NCI-H2081 treated with DMSO at 0.1 percent for 48 hours (cell line): ENCODE results near the gene RIOK3.
"Not testable (repeated sequence)": the region's sequence is repeated elsewhere in the genome, so short reads cannot be mapped to it uniquely, and the experiment has no call there.

Source experiments
- DNase-seq: peaks from one replicate; lab custom pipeline; 2025; lab: John Stamatoyannopoulos, UW

RIOK3 gene

GRCh38 chr18:23495723-23496440 is 42.8 kb downstream of the RIOK3 start:
- DNase-seq = no peak

GRCh38 chr18:23498117-23498516 is 45.0 kb downstream of the RIOK3 start:
- no peak for DNase-seq

GRCh38 chr18:23498877-23499276 is 45.8 kb downstream of the RIOK3 start:
- DNase-seq = peak; percentile 24

GRCh38 chr18:23499291-23499781 is 46.2 kb downstream of the RIOK3 start:
- no peak for DNase-seq

DNA sequence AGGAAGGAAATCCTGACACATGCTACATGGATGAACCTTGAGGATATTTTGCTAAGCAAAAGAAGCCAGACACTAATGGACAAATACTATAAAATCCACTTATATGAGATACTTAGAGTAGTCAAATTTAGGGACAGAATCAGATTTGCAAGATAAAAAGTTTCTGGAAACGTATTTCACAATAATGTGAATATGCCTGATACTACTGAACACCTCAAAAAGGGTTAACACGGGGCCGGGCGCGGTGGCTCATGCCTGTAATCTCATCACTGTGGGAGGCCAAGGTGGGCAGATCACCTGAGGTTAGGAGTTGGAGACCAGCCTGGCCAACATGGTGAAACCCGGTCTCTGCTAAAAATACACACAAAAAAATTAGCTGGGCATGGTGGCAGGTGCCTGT is 48.5 kb downstream of the RIOK3 start:
- DNase-seq = no peak

- DNase-seq = no peak
Observed at GRCh38 chr18:23502516-23503037, 49.5 kb downstream of the RIOK3 start.

GRCh38 chr18:23503038-23503962 is 50.2 kb downstream of the RIOK3 start, which contains the start of gene RMC1:
TSS of gene RMC1 (plus strand) at chr18:23503511. CDS start at chr18:23503619, 108 bp downstream.
- peak; percentile 26 for DNase-seq

DNA sequence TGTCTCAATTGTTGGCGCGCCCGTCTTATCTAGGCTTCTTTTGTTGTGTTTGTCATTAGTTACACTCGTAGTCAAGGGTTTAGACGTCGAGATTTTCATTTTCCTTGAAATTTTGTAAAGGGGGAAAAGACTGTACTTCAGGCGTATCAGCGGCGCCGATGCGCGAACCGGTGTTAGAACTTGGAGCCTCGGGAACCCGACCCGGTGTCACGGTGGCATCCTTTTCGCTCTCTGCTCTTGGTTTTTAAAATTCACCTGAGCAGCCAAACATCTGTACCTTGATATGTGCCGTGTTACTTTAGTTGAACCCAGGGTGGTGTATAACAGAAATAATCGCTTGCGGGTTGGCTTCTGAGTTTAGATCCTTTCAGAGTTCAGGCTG is 50.9 kb downstream of the RIOK3 start:
- no peak for DNase-seq

DNA sequence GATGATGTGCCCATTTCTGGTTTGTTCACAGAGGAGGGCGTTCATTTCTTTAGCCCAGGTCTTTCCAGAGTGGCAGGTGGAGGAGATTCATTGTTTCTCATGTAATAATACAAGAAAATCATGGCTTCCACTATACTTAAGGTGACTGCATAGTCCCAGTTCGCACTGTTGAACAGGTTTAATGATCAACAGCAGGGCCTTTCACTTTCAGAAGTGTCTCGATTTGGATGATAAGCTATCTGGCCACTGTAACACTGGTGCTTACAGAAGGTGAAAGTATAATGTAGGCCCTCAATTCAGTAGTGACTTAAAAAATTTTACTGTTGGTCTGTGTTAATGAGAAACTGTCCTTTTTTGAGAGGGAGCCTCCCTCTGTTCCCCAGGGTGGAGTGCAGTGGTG is 51.6 kb downstream of the RIOK3 start:
- no peak for DNase-seq

GRCh38 chr18:23506393-23506792 is 53.3 kb downstream of the RIOK3 start:
- no peak for DNase-seq

DNA sequence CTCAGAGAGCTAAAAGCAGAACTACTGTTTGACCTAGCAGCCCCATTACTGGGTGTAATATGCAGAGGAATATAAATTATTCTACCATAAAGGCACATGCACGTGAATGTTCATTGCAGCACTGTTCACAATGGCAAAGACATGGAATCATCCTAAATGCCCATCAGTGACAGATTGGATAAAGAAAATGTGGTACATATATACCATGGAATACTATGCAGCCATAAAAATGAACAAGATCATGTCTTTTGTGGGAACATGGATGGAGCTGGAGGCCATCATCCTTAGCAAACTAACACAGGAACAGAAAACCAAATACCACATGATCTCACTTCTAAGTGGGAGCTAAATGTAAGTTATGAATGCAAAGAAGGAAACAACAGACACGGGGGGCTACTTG is 57.8 kb downstream of the RIOK3 start:
- DNase-seq = not testable (repeated sequence)

GRCh38 chr18:23512216-23512615 is 59.1 kb downstream of the RIOK3 start:
- DNase-seq = not testable (repeated sequence)

GRCh38 chr18:23512641-23513040 is 59.6 kb downstream of the RIOK3 start:
- DNase-seq = no peak

DNA sequence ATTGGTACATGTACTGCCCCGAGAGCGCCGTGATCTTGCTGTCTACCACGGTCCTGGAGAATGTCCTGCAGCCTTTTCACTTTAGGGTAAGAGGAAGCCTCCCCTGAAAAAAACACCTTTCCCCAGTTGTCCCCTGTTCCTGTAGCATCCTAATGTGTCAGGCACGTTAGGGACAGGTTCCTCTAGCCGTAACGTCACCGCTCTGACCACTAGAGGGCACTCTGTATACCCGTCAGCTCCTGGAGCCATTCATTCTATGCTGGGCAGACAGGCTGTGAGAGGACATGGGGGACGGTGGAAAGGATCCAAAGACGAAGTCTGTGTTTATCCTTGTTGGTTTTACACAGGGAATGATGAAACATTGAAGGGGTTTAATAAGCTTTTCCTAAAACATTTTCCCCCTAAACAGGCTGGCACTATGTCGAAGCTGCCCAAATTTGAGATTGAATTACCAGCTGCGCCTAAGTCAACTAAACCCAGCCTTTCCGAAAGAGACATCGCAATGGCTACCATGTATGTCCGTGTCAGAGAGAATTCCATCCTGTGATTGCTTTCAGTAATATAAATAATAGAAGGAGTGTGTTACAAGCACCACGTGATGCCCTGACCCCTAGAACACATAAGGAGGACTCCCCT is 62.9 kb downstream of the RIOK3 start:
- DNase-seq = peak; percentile 20

GRCh38 chr18:23519734-23520133 is 66.6 kb downstream of the RIOK3 start:
- DNase-seq = no peak

DNA sequence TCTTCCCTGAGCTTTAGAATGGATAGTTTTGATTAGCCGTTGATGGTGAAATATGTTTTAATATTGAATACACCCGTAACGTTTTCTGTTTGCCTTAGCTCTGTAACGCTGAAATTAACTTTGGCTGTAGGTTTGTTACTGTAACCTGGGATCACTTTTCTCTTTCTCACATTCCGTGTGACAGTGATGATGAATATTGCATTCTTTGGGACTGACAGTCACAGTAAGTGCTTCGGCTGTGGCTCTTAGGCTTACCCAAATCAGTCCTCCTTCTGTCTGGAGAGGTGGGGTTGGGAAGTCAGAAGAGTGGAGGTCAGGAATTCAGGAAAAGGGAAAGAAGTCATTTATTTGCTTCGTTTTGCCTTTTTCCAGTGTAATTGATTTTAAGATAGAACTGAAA is 68.2 kb downstream of the RIOK3 start:
- DNase-seq = no peak

- no peak for DNase-seq
Observed at GRCh38 chr18:23521907-23522306, 68.8 kb downstream of the RIOK3 start.

- no peak for DNase-seq
Observed at GRCh38 chr18:23523429-23524212, 70.5 kb downstream of the RIOK3 start.

DNA sequence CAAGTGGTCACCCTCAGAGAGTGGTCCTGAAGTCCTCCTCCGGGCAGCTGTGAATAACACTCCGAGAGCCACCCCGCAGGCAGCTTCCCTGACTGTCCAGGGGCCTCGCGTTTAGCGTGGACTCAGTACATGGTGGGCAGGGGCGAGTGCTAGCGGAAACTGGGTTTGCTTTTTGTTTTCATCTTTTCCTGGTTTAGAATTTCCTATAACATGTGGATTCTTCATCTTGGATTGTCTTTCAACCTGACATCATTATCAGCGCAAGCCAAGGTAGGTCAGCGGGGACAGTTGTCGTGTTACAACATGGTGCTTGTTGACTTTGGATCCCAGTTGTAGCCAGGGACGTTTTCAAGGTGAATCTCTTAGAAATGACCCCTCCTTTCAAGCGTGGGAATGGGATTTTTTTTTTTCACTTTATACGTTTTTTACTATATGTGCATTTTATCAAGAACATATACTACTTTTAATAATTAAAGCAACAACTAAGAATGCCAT is 71.2 kb downstream of the RIOK3 start:
- no peak for DNase-seq

DNA sequence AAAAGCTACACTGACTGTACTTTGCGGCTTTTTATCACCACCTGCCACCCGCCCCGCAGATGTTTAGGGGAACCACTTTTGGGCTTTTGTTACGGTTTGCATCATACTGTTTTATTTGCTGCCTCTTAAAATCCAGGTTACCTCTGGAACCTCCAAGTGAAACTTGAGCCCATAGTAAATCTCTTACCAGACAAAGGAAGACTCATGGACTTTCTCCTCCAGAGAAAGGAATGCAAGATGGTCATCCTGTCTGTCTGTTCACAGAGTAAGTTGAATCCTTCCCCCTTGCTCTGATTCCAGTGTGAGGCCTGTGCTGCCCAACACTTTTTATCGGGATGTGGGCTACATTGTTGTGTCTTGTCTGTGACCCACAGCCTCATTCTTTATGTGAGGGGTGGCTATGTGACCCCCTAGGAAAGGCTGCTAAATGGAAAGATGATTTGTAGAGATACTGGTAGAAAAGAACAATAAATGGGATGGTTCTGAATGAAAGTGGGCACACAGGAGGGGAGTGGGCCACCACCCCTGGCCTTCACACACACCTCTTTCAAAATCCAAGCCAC is 73.5 kb downstream of the RIOK3 start:
- DNase-seq = no peak
